Muscle of arm (tissue), 14 donors: ENCODE data around the gene FHOD1. TPM values are rescaled to one million over a fixed set of nuclear protein-coding genes. Genes with fewer than 3 reads are reported as not detected.

Experiments
- DNase-seq: peaks from one replicate; pipeline ENCODE4 v3.0.0-alpha.2; 2013
- long read RNA-seq, 11 donors: transcript quantifications; one replicate each; lab custom pipeline, GENCODE V29; 2026
- polyA plus RNA-seq, 12 donors: library from polyadenylated mRNA; unstranded; fragments of 120-200 nt; gene quantifications; one replicate each; pipeline ENCODE4 v1.2.1, GENCODE V29; 2013; ENCODE audit not compliant: insufficient read length in 12 of 12

FHOD1 gene
- polyA plus RNA-seq = 10 to 100 TPM in 11 of 12 donors, not detected in 1; 16.3 to 32.4 (median 20.6) TPM
- long read RNA-seq, donor 1, partial matches to known transcripts = 7 of 7 reads
- long read RNA-seq, donor 1, other reads (novel, unspliced or antisense) = 0 of 7 reads
- long read RNA-seq, donor 2, partial matches to known transcripts = 0 of 1 reads
- long read RNA-seq, donor 2, other reads (novel, unspliced or antisense) = 0 of 1 reads
- long read RNA-seq, donor 3 = 0 reads
- long read RNA-seq, donor 4 = 0 reads
- long read RNA-seq, donor 5 = 0 reads
- long read RNA-seq, donor 6 = 0 reads
- long read RNA-seq, donor 7 = 0 reads
- long read RNA-seq, donor 8 = 0 reads
- long read RNA-seq, donor 9 = 0 reads
- long read RNA-seq, donor 10 = 0 reads
- long read RNA-seq, donor 11, partial matches to known transcripts = 0 of 2 reads
- long read RNA-seq, donor 11, other reads (novel, unspliced or antisense) = 0 of 2 reads

DNA sequence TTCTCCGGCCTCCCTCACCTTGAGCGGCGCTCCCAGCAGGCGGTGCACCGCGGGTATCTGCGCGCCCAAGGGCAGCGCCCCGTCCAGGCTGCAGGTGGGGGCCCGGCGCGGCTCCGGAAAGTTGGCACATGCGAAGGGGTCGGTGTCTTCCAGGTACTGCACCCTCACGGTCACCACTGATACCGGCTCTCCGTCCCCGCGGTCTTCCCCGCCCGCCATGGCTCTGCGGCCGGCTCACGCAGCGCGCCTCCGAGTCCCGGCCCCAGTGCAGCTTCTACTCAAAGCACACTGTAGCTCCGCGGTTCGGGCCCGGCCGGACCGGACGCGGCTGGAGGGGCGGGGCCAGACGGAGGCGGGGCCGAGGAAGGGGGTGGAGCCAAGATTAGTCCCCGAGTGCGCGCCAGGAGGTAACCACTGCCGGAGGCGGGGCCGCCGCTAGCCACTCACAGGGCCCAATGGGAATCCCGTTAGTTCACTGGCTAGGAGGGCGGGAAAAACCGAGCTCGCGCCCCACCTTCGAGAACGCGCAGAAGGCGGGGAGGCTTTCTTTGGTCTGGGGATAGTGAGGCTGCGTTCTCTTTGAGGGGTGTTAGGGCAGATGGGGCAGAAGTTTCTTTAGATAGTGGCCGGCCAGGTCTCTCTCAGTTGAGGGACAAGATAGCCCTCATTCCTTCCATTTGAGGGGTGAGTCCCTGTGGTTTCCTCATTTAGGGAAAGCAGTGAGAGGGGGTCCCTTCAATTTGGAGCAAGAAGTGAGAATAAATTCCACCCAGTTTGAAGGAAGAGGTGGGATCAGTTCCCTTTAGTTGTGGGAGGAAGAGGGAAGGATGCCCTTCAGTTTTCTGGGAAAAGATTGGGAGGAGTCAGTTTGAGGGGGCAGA is at the start of gene FHOD1:
TSS of gene FHOD1 (minus strand) at position 290 of the 881 bp plus-strand sequence. CDS start at position 219, 71 bp downstream.
- peak; percentile 94 for DNase-seq

GRCh38 chr16:67296420-67296819 is 49.1 kb upstream of the FHOD1 start:
- DNase-seq = no peak

DNA sequence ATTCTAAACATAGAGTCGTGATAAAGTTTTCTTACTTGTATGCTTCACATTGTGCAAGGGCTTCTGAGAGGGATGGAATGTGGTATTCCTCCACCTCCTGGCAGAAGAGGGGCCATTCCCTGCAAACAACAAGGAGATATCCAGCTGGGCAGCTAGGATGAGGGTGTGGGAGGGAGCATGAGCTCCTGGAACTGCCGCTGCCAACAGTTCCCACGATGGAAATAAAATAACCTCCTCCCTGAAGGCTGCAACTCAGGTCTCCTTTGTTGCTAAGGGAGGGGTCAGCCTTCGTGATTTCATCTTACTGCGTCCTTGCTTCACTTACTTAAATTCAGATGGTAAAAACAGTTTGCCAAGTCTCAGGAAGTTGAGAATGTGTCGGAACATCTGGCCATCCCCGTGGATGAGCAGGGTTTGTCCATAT is 47.7 kb upstream of the FHOD1 start:
- peak; percentile 22 for DNase-seq

- DNase-seq = no peak
Measured at GRCh38 chr16:67294171-67294757, 47.0 kb upstream of the FHOD1 start.

GRCh38 chr16:67291461-67291860 is 44.2 kb upstream of the FHOD1 start:
- no peak for DNase-seq

- DNase-seq = no peak
Measured at GRCh38 chr16:67287960-67288359, 40.7 kb upstream of the FHOD1 start.

DNA sequence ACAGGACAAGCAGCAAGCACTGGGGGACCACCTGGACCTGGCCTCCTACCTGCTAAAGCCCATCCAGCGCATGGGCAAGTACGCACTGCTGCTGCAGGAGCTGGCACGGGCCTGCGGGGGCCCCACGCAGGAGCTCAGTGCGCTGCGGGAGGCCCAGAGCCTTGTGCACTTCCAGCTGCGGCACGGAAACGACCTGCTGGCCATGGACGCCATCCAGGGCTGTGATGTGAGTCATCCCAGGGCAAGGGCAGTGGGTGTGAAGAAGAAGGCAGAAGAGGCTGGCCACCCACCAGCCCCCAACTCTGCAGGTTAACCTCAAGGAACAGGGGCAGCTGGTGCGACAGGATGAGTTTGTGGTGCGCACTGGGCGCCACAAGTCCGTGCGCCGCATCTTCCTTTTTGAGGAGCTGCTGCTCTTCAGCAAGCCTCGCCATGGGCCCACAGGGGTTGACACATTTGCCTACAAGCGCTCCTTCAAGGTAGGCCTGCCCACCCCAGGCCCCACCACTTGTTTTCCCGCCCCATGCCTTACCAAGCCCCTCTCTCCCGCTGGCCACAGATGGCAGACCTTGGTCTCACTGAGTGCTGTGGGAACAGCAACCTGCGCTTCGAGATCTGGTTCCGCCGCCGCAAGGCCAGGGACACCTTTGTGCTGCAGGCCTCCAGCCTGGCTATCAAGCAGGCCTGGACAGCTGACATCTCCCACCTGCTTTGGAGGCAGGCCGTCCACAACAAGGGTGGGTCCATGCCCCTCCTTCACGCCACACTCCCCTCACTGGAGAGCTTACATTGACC is 39.4 kb upstream of the FHOD1 start:
- no peak for DNase-seq

DNA sequence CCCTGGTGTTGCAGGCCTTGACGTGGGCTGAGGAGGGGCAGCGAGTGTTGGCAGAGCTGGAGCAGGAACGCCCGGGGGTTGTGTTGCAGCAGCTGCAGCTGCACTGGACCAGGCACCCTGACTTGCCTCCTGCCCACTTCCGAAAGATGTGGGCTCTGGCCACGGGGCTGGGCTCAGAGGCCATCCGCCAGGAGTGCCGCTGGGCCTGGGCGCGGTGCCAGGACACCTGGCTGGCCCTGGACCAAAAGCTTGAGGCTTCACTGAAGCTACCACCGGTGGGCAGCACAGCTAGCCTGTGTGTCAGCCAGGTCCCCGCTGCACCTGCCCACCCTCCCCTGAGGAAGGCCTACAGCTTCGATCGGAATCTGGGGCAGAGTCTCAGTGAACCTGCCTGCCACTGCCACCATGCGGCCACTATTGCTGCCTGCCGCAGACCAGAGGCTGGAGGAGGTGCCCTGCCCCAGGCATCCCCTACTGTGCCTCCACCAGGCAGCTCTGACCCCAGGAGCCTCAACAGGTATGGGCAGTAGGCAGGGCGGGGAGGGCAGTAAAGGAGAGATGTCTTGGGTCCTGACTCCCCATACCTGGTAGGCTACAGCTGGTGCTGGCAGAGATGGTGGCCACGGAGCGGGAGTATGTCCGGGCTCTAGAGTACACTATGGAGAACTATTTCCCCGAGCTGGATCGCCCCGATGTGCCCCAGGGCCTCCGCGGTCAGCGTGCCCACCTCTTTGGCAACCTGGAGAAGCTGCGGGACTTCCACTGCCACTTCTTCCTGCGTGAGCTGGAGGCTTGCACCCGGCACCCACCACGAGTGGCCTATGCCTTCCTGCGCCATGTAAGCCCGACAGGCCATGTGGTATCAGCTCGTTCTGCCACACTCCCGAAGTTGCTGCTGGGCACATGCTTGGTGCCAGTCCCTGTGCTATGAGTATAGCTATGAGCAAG is 37.7 kb upstream of the FHOD1 start:
- DNase-seq = no peak

GRCh38 chr16:67283826-67284555 is 36.7 kb upstream of the FHOD1 start:
- DNase-seq = no peak

DNA sequence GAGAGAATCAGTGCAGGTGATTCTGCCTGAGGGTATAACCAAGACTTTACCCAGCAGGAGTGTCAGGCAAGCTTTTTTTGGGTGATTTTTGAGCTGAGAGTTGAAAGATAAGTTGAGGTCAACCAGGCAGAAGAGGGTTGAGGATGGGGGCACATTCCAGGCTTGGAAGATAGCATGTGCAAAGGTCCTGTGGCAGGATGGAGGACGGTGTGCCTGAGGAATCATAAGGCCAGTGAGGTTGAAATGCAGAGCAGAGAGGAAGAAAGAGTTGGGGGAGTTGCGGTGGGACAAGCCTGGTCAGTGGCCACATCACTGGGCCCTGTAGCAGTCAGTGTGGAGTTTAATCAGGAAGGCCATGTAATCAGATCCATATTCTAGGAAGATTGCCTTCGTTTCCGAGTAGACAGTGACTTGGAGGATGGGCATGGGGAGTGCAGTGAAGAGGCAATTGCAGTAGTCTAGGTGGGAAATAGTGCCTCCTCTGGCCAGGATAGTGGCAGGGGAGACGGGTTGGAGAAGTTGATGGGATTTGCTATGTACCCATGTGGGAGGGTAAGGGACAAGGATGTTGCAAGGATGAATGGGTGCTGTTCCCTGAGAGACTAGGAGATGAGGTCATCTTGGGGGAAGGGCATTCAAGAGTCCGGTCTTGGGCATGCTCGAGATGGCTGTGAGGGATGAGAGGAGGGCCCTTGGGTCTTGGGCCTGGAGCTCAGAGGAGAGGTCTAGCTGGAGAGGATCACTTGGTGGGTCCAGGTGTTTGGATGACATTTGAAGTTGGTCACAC is 36.0 kb upstream of the FHOD1 start:
- no peak for DNase-seq

GRCh38 chr16:67282447-67282805 is 35.1 kb upstream of the FHOD1 start:
- no peak for DNase-seq

- no peak for DNase-seq
Measured at GRCh38 chr16:67281536-67282446, 34.5 kb upstream of the FHOD1 start.

DNA sequence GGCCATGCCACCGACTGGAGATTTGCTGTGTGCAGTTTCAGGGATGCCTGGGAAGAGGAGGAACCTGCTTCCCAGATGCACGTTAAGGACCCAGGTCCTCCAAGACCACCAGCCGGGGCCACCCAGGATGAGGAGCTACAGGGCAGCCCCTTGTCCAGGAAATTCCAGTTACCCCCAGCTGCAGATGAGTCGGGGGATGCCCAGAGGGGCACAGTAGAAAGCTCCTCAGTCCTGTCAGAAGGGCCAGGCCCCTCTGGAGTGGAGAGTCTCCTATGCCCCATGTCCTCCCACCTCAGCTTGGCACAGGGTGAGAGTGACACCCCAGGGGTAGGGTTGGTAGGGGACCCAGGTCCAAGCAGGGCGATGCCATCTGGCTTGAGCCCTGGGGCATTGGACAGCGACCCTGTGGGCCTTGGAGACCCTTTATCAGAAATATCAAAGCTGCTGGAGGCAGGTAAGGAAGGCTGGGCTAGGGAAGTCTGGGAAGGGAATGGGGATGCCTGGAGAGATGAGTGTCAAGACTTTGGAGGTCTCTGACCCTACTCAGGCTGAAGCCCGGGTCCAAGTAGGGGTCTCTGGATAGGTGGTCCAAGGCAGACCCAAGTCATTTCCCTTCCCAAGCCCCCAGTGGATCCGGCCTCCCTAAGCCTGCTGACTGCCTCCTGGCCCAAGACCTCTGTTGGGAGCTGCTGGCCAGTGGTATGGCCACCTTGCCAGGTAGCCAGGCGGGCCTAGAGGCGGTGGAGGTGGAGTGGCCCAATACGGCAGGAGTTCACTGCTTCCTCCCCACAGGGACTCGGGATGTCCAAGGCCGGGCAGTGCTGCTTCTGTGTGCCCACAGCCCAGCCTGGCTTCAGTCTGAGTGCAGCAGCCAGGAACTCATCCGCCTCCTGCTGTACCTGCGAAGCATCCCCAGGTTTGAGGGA is 33.1 kb upstream of the FHOD1 start:
- no peak for DNase-seq

DNA sequence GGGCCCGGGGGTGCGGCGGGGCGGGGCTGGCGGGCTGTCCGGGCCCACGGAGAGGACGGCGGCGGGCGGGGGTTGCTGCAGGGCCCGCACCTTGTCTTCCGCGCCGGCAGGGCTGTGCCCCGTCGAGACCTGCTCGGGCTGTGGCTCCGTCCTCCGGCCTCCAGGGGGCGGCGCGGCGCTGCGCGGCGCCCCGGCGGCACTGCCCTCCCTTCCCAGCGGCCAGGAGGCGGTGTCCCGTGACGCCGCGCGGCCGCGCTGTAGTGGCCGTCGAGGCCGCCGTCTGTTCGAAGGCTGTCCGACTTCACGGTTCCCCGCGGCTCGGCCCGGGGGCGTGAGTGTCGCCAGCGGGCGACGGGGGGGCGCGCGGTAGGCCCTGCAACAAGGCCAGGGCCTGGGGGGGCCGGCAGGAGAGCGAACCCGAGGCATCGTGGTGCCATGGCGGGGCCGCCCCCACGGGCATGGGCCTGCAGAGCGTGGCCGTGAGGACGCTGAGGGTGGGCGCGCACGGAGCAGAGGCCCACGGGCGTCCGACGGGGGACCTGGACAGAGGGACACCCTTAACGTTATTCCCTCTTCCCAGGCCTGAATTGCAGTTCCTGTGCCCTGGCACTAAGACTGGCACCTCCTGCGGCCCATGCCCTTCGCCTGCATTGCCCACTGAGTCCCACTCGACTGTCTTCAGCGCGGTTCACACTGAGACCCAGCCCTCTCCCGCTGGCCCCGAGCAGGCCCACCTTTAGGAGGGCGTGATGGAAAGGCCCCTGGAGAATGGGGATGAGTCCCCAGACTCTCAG is 32.2 kb upstream of the FHOD1 start, which contains the start of gene PLEKHG4:
TSS of gene PLEKHG4 (plus strand) at position 237 of the 794 bp plus-strand sequence. CDS start at position 750, 513 bp downstream.
- peak; percentile 58 for DNase-seq

GRCh38 chr16:67278773-67279295 is 31.6 kb upstream of the FHOD1 start:
- no peak for DNase-seq
